Naive thymus-derived CD4-positive, alpha-beta T cell (primary cell): ENCODE data around the gene FBXL4. TPM values are rescaled to one million over a fixed set of nuclear protein-coding genes. Genes with fewer than 3 reads are reported as not detected.
A peak's percentile ranks its signal among the peaks of the same experiment; 100 is the strongest.

Source experiments
- ATAC-seq: fragments of 150-1000 bp; cut with Tn5 transposase; 2 replicates; pipeline ENCODE4 v1.10.0; 2021; ENCODE audit warnings: mild to moderate bottlenecking, moderate library complexity
- CTCF ChIA-PET: fragments of 350-600 bp; sonication (Branson Sonifier 250); formaldehyde crosslinking; loops from one replicate; lab custom pipeline; 2021; ENCODE audit warnings: antibody characterized with exemption; lab: Charles Lee
- POLR2A ChIA-PET: fragments of 350-600 bp; sonication (Branson Sonifier 250); formaldehyde crosslinking; loops from one replicate; lab custom pipeline; 2021; ENCODE audit warnings: antibody characterized with exemption, inconsistent platforms; lab: Charles Lee
- DNase-seq, 9 donors: peaks; one replicate each; pipeline versions ENCODE4 v3.0.0 to v3.0.0-alpha.2; 2020 to 2022; ENCODE audit warnings: mixed read lengths in 1 of 9
- H3K27ac ChIP-seq: one replicate; pipeline ENCODE4 v1.7.0; 2013; ENCODE audit warnings: mild to moderate bottlenecking, low read depth, low read length, moderate library complexity
- H3K27me3 ChIP-seq, 2 donors: one replicate each; pipeline ENCODE4 v1.7.0; 2013; ENCODE audit warnings: low read length in 2 of 2, mild to moderate bottlenecking in 2 of 2, moderate library complexity in 2 of 2; ENCODE audit not compliant: control insufficient read depth in 2 of 2, insufficient read depth in 2 of 2
- H3K36me3 ChIP-seq, 3 experiments: 1 replicate in 2 of 3; 2 replicates in 1 of 3; pipeline ENCODE4 v1.7.0; 2013; ENCODE audit warnings: low read length in 3 of 3, mild to moderate bottlenecking in 3 of 3, moderate library complexity in 1 of 3; ENCODE audit not compliant: insufficient read depth in 3 of 3, control insufficient read depth in 2 of 3
- H3K4me1 ChIP-seq, 2 donors: one replicate each; pipeline ENCODE4 v1.7.0; 2013; ENCODE audit warnings: low read length in 2 of 2, mild to moderate bottlenecking in 2 of 2, moderate library complexity in 1 of 2; ENCODE audit not compliant: control insufficient read depth in 2 of 2, insufficient read depth in 2 of 2
- H3K4me3 ChIP-seq: 2 replicates; pipeline ENCODE4 v1.7.0; 2013; ENCODE audit warnings: mild to moderate bottlenecking, low read length
- H3K9me3 ChIP-seq, 3 experiments: 1 replicate in 2 of 3; 2 replicates in 1 of 3; pipeline ENCODE4 v1.7.0; 2013; ENCODE audit warnings: low read length in 3 of 3; ENCODE audit not compliant: control insufficient read depth in 2 of 3
- H3K27ac Mint-ChIP-seq, 9 donors: one replicate each; pipeline ENCODE4 v1.8.0; 2020 to 2022; ENCODE audit warnings: mixed read lengths in 9 of 9, mild to moderate bottlenecking in 8 of 9, moderate library complexity in 5 of 9, inconsistent platforms in 2 of 9
- H3K27me3 Mint-ChIP-seq, 5 donors: one replicate each; pipeline ENCODE4 v1.8.0; 2021 to 2022; ENCODE audit warnings: mixed read lengths in 5 of 5, mild to moderate bottlenecking in 1 of 5
- H3K36me3 Mint-ChIP-seq, 5 donors: one replicate each; pipeline ENCODE4 v1.8.0; 2020 to 2022; ENCODE audit warnings: mixed read lengths in 5 of 5, mild to moderate bottlenecking in 3 of 5, inconsistent platforms in 1 of 5
- H3K4me1 Mint-ChIP-seq, 7 donors: one replicate each; pipeline ENCODE4 v1.8.0; 2020 to 2022; ENCODE audit warnings: mixed read lengths in 7 of 7, mild to moderate bottlenecking in 3 of 7, inconsistent platforms in 1 of 7
- H3K4me3 Mint-ChIP-seq, 10 donors: one replicate each; pipeline ENCODE4 v1.8.0; 2020 to 2022; ENCODE audit warnings: mild to moderate bottlenecking in 10 of 10, mixed read lengths in 10 of 10, moderate library complexity in 6 of 10, inconsistent platforms in 2 of 10
- H3K9me3 Mint-ChIP-seq, 11 donors: one replicate each; pipeline ENCODE4 v1.8.0; 2020 to 2022; ENCODE audit warnings: mixed read lengths in 11 of 11, mild to moderate bottlenecking in 4 of 11, inconsistent platforms in 1 of 11, moderate library complexity in 1 of 11
- intact Hi-C, 2 donors: fragments of 100-400 bp; cut with micrococcal nuclease; formaldehyde crosslinking; loops; one replicate each; pipeline ENCODE4 v1.15.1; 2023
- polyA plus RNA-seq, 2 donors: library from polyadenylated mRNA; unstranded; fragments of 300-500 nt; fragmentation: Illumina TruSeq; gene quantifications; one replicate each; pipeline ENCODE4 v1.2.3, GENCODE V29; 2021
- total RNA-seq, 6 experiments: library from RNA in 5 of 6; stranded (reverse) in 5 of 6; gene quantifications; 1 replicate in 5 of 6; 2 replicates in 1 of 6; pipeline ENCODE4 v1.2.3 and lab custom pipeline; 2021 to 2026

Gene FBXL4
- total and polyA plus RNA-seq, 7 experiments from 2014 or later: 9.2 to 24.3 (median 13.5) TPM

DNA sequence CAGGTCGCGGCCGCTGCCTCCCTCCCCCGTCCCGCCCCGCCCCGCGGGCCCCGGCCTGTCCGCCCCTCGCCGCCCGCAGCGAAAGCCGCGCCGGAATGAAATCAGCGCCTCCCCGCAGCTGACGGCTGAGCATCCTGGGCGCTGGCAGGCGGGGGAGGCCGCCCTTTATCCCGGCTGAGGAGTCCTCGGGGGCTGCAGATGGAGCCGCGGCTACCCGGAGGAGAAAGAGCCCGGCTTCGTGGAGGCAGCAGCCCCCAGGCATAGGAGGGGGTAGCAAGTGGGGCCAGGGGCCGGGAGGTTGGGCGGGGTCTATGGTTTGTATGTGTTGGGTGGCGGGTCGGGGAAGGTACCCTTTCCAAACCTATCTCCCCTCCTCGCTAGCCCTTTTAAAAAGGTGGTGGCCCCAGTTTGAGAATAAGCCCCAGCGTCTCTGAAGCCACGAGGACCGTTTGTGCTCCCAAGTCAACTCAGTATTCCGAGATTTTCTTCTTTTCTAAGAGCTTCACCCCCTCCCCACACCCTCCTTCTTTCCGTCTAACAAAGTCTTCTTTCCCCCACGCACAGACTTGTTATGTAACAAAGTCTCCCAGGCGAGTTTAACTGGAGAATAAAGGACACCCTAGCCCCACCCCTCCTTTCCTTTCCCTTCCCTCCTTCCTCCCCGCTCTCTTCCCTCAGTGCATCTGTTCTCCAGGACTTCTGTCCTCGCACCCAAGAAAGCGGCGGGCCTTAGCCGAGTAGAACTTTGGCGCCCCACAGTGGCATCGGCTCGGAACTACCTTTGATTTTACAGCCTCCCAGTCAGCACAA lies 102.3 kb downstream of the FBXL4 start:
- peaks cover 3 to 28% of the 10 kb centered on the region in 2 donors for H3K4me1 ChIP-seq
- ATAC-seq (peak; percentile 80), DNase-seq (peak in 6 of 9 donors; percentile 52 to 68 (median 64))
- H3K36me3 ChIP-seq: no peaks in the 10 kb centered on the region
- ChIA-PET CTCF (interaction anchor here (0.7 to 1.3 kb wide), 2 partner anchors 1348 to 1661 kb away, joined by 3 to 4 read pairs; no protein-coding TSS in a partner anchor), POLR2A (no interaction called here)
- H3K4me3 Mint-ChIP-seq: peak overlapping the region; percentile 59 to 77 (median 74)
- no peak overlapping the region for H3K4me3 ChIP-seq
- intact Hi-C loops: loop anchor here (1.0 to 5.0 kb wide), 8 partner anchors 12 to 1778 kb away; no protein-coding TSS in a partner anchor
- no peaks in the 10 kb centered on the region for H3K9me3 ChIP-seq
- peak overlapping the region in 1 of 9 donors; percentile 71 for H3K27ac Mint-ChIP-seq
- H3K27ac ChIP-seq: no peak overlapping the region
- peaks cover 0 to 1% (median 0%) of the 10 kb centered on the region in 11 donors for H3K9me3 Mint-ChIP-seq
- H3K36me3 Mint-ChIP-seq: peaks cover 0 to 23% (median 5%) of the 10 kb centered on the region in 5 donors
- peaks cover 12 to 43% (median 25%) of the 10 kb centered on the region in 7 donors for H3K4me1 Mint-ChIP-seq
- H3K27me3 ChIP-seq: peaks cover 18 to 55% of the 10 kb centered on the region in 2 donors
- peaks cover 79 to 89% (median 86%) of the 10 kb centered on the region in 5 donors for H3K27me3 Mint-ChIP-seq

DNA sequence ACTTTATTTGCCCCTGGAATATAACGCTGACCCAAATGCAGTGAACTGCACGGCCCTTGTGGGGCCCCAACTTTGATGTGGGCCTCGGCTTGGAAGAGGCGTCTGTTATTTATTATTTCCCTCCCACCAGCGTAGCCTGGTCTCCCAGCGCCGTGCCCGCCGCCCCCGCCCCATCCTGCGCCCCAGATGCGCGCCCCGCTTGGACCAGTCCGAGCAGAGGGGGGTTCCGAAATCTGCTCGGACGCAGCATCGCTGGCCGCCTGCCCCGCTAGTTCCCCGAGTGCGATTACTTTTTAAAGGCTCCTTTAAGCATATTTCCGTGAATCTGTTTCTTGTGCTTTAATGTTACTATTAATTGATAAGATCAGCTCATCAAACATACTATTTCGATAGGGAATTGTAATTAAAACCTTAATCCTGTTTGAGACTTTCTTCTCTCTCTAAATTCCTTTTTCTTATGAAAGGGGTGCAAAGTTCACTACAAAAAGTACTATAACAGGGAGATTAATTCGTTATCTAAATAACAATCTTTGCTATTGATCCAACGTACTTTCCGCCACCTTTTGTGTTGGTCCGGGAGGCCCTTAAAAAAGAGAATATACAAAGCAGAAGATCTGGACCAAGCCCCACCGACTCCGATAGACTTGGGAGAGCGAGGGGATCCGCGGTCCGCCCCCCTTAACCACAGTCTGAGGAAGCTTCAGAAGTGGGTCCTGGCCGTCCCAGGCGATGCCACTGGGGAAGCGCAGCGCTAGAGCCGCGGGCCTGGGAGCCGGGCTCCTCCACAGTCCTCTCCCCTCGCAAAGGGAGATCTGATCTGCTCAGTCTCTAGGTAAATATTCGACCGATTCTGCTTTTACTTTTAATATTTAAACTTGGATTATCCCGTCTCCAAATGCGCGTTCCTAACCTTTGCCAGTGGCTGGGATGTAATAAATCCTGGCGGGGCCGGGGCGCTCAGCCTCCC lies 103.2 kb downstream of the FBXL4 start:
- no peak overlapping the region for H3K4me3 ChIP-seq

DNA sequence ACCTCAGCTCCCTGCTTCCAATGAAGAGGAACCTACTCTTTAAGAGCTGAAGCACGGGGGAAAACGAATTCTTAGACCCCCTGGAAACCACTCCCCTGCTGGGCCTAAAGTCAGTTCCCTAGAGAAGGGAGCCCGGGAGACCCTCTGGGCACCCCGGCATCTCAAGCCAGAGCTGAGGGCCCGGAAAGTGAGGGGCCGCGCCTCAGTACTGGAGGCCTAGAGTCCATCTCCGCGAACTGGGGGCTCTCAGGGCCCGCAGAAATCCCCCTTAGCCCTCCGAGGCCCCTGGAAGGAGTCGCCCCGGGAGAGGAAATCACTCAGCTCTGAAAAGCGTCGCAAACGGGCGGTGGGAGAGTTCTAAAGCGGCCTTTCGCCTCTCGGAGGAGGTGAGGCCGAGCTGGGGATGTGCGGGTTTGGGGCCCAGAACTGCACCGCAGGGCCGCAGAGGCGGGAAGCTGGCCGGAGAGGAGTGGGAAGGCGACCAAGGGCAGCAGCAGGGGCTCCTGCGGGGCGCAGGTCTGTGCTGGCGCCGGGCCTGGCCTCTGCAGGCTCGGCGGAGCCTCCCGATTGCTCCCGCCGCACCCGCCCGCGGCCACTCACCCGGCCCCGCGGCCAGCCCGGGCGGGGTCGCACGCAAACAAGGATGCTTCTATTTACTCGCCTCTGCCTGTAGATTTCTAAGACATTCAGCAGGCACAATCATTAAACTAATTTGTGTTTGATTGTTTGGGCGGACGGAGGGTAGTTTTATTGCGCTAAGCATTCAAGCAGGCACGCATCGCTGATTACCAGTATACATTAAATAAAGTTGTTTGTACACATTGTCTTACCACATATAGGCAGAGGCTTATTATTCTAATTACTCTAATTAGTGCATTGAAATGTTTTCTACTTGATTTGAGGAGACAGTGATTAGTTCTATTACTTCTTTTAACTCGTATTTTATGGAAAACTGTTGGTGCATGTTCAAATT lies 104.2 kb downstream of the FBXL4 start:
- H3K27ac Mint-ChIP-seq: peak overlapping the region in 1 of 9 donors; percentile 3

More for the DNA sequence above, 103.2 kb downstream of the FBXL4 start:
- intact Hi-C loops: loop anchor here (1.0 to 5.0 kb wide), 8 partner anchors 11 to 1777 kb away; no protein-coding TSS in a partner anchor
- DNase-seq (no peak), ATAC-seq (no peak)
- peaks cover 0 to 1% (median 0%) of the 10 kb centered on the region in 11 donors for H3K9me3 Mint-ChIP-seq
- Histone ChIP-seq H3K27ac (no peak overlapping the region), H3K36me3 (no peaks in the 10 kb centered on the region), H3K9me3 (no peaks in the 10 kb centered on the region), H3K4me1 (peaks cover 3 to 28% of the 10 kb centered on the region in 2 donors), H3K27me3 (peaks cover 18 to 64% of the 10 kb centered on the region in 2 donors)
- peaks cover 82 to 89% (median 86%) of the 10 kb centered on the region in 5 donors for H3K27me3 Mint-ChIP-seq
- peak overlapping the region in 1 of 9 donors; percentile 31 for H3K27ac Mint-ChIP-seq
- POLR2A ChIA-PET: no interaction called here
- peaks cover 12 to 43% (median 25%) of the 10 kb centered on the region in 7 donors for H3K4me1 Mint-ChIP-seq
- CTCF ChIA-PET: interaction anchor here (1.3 kb wide), 1 partner anchor 1660 kb away, joined by 3 read pairs; no protein-coding TSS in a partner anchor
- peaks cover 0 to 17% (median 5%) of the 10 kb centered on the region in 5 donors for H3K36me3 Mint-ChIP-seq
- peak overlapping the region in 9 of 10 donors; percentile 3 to 77 (median 62) for H3K4me3 Mint-ChIP-seq

DNA sequence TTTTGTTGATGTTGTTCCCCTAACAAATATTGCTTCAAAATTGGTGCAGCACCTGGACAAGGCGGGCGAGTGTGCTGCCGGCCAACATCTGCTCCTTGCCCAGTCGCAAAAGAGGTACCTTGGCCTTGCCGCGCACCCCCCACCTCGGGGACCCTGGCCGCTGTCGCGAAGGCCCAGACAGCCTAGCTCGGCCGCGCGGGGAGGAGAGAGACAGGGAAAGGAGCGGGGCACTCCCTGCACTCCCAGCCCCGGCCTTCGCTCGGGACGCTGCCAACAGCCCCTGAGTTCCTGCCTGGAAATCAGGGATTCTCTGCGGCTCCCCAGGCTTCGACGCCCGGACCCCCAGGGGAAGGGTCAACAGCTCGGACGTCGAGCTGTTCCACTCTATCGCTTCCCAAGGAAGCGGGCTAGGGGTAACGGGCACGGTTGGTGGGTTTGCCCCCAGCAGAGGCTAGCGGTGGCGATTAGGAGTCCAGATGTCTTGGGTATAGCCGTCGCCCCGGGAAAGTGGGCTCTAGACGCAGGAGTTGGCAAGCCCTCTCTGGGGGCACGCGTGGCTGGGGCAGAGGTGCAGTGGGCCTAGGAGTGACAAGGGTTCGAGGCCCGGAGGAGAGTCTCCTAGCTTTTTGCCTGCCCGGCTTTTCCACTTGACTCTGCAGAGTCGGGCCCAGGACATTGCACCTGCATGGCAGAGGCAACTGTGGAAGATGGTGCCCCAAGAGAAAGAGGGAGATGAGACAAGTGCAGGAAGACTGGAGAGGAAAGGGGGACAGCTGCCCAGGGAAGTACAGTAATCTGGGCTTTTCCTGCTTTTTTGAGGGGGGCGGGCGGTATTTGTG lies 105.2 kb downstream of the FBXL4 start:
- Histone ChIP-seq H3K4me3 (no peak overlapping the region), H3K27ac (no peak overlapping the region), H3K4me1 (peaks cover 3 to 21% of the 10 kb centered on the region in 2 donors), H3K36me3 (no peaks in the 10 kb centered on the region), H3K9me3 (no peaks in the 10 kb centered on the region), H3K27me3 (peaks cover 27 to 67% of the 10 kb centered on the region in 2 donors)
- H3K27me3 Mint-ChIP-seq: peaks cover 87 to 93% (median 90%) of the 10 kb centered on the region in 5 donors
- intact Hi-C loops: no loop called here
- POLR2A ChIA-PET: interaction anchor here (1.1 kb wide), 1 partner anchor 104 kb away, joined by 4 read pairs; no protein-coding TSS in a partner anchor
- no peak for DNase-seq
- peaks cover 0 to 7% (median 0%) of the 10 kb centered on the region in 5 donors for H3K36me3 Mint-ChIP-seq
- peaks cover 12 to 42% (median 24%) of the 10 kb centered on the region in 7 donors for H3K4me1 Mint-ChIP-seq
- H3K4me3 Mint-ChIP-seq: peak overlapping the region in 6 of 10 donors; percentile 2 to 75 (median 45)
- CTCF ChIA-PET: no interaction called here
- H3K9me3 Mint-ChIP-seq: peaks cover 0 to 4% (median 0%) of the 10 kb centered on the region in 11 donors
- no peak for ATAC-seq
- H3K27ac Mint-ChIP-seq: peak overlapping the region in 2 of 9 donors; percentile 19 to 55

More for the DNA sequence above, 104.2 kb downstream of the FBXL4 start:
- H3K4me1 Mint-ChIP-seq: peaks cover 12 to 43% (median 25%) of the 10 kb centered on the region in 7 donors
- H3K36me3 ChIP-seq: no peaks in the 10 kb centered on the region
- CTCF ChIA-PET: no interaction called here
- H3K4me1 ChIP-seq: peaks cover 3 to 28% of the 10 kb centered on the region in 2 donors
- peaks cover 82 to 88% (median 85%) of the 10 kb centered on the region in 5 donors for H3K27me3 Mint-ChIP-seq
- H3K4me3 Mint-ChIP-seq: peak overlapping the region in 7 of 10 donors; percentile 22 to 77 (median 73)
- DNase-seq (no peak), ATAC-seq (no peak)
- H3K36me3 Mint-ChIP-seq: peaks cover 0 to 7% (median under 1%) of the 10 kb centered on the region in 5 donors
- no peak overlapping the region for H3K27ac ChIP-seq
- H3K27me3 ChIP-seq: peaks cover 21 to 65% of the 10 kb centered on the region in 2 donors
- intact Hi-C loops: loop anchor here in 1 of 2 donors (2.0 kb wide), 1 partner anchor 275 kb away; no protein-coding TSS in a partner anchor
- no peaks in the 10 kb centered on the region for H3K9me3 ChIP-seq
- POLR2A ChIA-PET: no interaction called here
- no peak overlapping the region for H3K4me3 ChIP-seq
- peaks cover 0 to 1% (median 0%) of the 10 kb centered on the region in 11 donors for H3K9me3 Mint-ChIP-seq
